ENCODE results near the gene CAMK2N2.
"Not testable (repeated sequence)": the region's sequence is repeated elsewhere in the genome, so short reads cannot be mapped to it uniquely, and the experiment has no call there.

Gene CAMK2N2

GRCh38 chr3:184267249-184267648 is 5.9 kb upstream of the CAMK2N2 start:
- not testable (repeated sequence) for DNase-seq

GRCh38 chr3:184262764-184263179 is 1.4 kb upstream of the CAMK2N2 start:
- no peak for DNase-seq

- DNase-seq = peak; percentile 53
Measured at GRCh38 chr3:184261854-184262763, 756 bp upstream of the CAMK2N2 start.

GRCh38 chr3:184260724-184261269 is 556 bp downstream of the CAMK2N2 start:
- peak; percentile 24 for DNase-seq

- DNase-seq = peak; percentile 55
Measured at GRCh38 chr3:184259878-184260723, 1.3 kb downstream of the CAMK2N2 start.

- no peak for DNase-seq
Measured at GRCh38 chr3:184259396-184259877, 1.9 kb downstream of the CAMK2N2 start.

- no peak for DNase-seq
Measured at GRCh38 chr3:184258926-184259325, 2.4 kb downstream of the CAMK2N2 start.

- no peak for DNase-seq
Measured at GRCh38 chr3:184257083-184257915, 4.1 kb downstream of the CAMK2N2 start.

GRCh38 chr3:184255291-184256039 is 5.9 kb downstream of the CAMK2N2 start:
- peak; percentile 47 for DNase-seq

GRCh38 chr3:184250167-184250828 is 11.1 kb downstream of the CAMK2N2 start:
- DNase-seq = peak; percentile 95

- peak; percentile 98 for DNase-seq
Measured at GRCh38 chr3:184249412-184250166, 11.8 kb downstream of the CAMK2N2 start, which contains the start of gene EEF1AKMT4. Gene EEF1AKMT4 (plus strand): TSS chr3:184249672. CDS start chr3:184249695, 23 bp downstream.

- DNase-seq = peak; percentile 91
Measured at GRCh38 chr3:184248454-184249411, 12.6 kb downstream of the CAMK2N2 start, which contains the start of gene ALG3. Gene ALG3 (minus strand): TSS chr3:184248962. CDS start chr3:184248940, 22 bp downstream.

GRCh38 chr3:184242297-184242685 is 19.1 kb downstream of the CAMK2N2 start:
- no peak for DNase-seq

- DNase-seq = no peak
Measured at GRCh38 chr3:184241447-184242296, 19.7 kb downstream of the CAMK2N2 start.

GRCh38 chr3:184241141-184241446 is 20.3 kb downstream of the CAMK2N2 start:
- DNase-seq = no peak

- DNase-seq = no peak
Measured at GRCh38 chr3:184240384-184241140, 20.8 kb downstream of the CAMK2N2 start.

- DNase-seq = no peak
Measured at GRCh38 chr3:184239708-184240107, 21.6 kb downstream of the CAMK2N2 start.
